Spleen (tissue), 7 donors: ENCODE data around the gene INO80.

Experiments used
- CTCF ChIP-seq, 11 experiments: fragments of 200-600 bp in 7 of 11; fragments of 450-650 bp in 4 of 11; sonication (generic) in 4 of 11; IDR thresholded peaks in 8 of 11; conservative IDR thresholded peaks in 3 of 11; 1 replicate in 7 of 11; 2 replicates in 4 of 11; pipeline versions ENCODE4 v1.4.0 to v1.8.0; 2016 to 2021; ENCODE audit warnings: antibody characterized with exemption in 11 of 11, inconsistent platforms in 4 of 11, mild to moderate bottlenecking in 1 of 11
- POLR2A ChIP-seq, 3 donors: fragments of 450-650 bp; IDR thresholded peaks; one replicate each; pipeline ENCODE4 v1.5.1; 2017; ENCODE audit warnings: antibody characterized with exemption in 3 of 3, mild to moderate bottlenecking in 1 of 3
- POLR2AphosphoS5 ChIP-seq, 3 donors: sonication (generic); formaldehyde crosslinking; IDR thresholded peaks; one replicate each; pipeline ENCODE4 v1.5.1; 2017; ENCODE audit warnings: antibody characterized with exemption in 3 of 3
- donor health status: DM: no; HTN: no; CAD: no; lungs with moderate emphysema.
- donor health status: DM: no; HTN: no; CAD: no.
- donor health status: DM: no; HTN: no; CAD: no.

- TF ChIP-seq CTCF (IDR thresholded peaks at IDR 0.05 in 8 of 11, conservative IDR thresholded peaks at IDR 0.05 in 3 of 11) (peak in 10 of 11 experiments; percentile 44 to 74 (median 67)), POLR2A (IDR thresholded peaks at IDR 0.05) (no peak), POLR2AphosphoS5 (IDR thresholded peaks at IDR 0.05) (no peak)
Measured at GRCh38 chr15:41022487-41023090, 93.5 kb downstream of the INO80 start.
